ENCODE data around the gene ZFHX3. TPM values are rescaled to one million over a fixed set of nuclear protein-coding genes. Genes with fewer than 3 reads are reported as not detected.

Gene ZFHX3
- total RNA-seq, 1 donor = 2.6 TPM

DNA sequence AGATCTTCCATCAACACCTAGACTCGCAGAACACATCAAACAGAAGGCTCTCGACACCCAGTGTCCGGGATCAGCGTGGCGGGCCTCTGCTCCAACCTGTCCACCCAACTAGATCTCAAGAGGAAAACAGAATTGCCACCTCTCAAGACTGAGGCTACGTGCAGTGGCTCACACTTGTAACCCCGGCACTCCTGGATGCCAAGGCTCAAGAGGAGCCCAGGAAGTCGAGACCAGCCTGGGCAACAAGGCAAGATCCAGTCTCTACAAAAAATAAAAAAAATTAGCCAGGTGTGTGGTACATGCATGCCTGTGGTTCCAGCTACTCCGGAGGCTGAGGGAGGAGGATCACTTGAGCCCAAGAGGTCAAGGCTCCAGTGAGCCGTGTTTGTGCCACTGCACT lies 132.6 kb downstream of the ZFHX3 start:
- Histone ChIP-seq H3K9me3 (ENCODE audit: low read depth, low read length) (no peaks in the 10 kb centered on the region), H3K4me3 (ENCODE audit: low read length) (no peak overlapping the region), H3K27me3 (ENCODE audit: insufficient read depth, low read length) (no peaks in the 10 kb centered on the region), H3K4me1 (ENCODE audit: insufficient read depth, low read length) (no peaks in the 10 kb centered on the region)

DNA sequence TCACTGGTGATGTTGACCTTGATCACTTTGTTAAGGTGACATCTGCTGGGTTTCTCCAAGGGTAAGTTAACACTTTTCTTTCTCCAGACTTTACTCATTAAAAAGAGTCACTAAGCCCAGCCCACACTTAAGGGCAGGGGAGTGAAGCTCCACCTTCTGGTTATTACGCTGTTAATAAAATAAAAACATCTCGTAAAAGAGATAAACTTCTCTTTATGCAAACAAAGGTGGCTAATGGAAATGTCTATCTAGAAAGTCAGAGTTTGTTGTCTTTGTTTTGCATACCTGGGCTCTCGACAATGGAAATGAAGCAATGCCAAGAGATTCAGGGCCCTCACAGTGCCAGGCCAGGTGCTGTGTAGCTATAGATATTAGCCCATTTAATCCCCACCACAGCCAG lies 134.4 kb downstream of the ZFHX3 start:
- Histone ChIP-seq H3K4me3 (ENCODE audit: low read length) (no peak overlapping the region), H3K4me1 (ENCODE audit: insufficient read depth, low read length) (peaks cover under 1% of the 10 kb centered on the region), H3K27me3 (ENCODE audit: insufficient read depth, low read length) (no peaks in the 10 kb centered on the region), H3K9me3 (ENCODE audit: low read depth, low read length) (no peaks in the 10 kb centered on the region)

DNA sequence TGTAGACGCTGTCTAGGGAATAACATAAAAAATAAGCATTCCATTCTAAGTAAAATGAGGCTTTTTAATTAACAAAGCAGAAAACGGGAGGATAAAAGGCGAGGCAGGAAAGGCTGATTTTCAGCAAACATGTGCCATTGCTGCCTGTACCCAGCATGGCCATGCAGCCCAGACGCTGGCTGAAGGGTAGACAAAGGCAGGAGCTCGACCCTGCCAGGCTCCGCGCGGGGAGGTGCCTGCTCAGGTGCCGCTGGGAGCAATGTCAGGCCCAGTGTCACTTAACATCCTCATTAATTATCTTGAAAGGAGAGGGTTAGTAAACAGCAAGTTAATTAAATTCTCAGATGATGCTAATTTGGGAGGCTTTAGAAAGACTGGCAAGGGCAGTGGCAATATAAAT lies 136.0 kb downstream of the ZFHX3 start:
- Histone ChIP-seq H3K9me3 (ENCODE audit: low read depth, low read length) (no peaks in the 10 kb centered on the region), H3K4me3 (ENCODE audit: low read length) (no peak overlapping the region), H3K27me3 (ENCODE audit: insufficient read depth, low read length) (no peaks in the 10 kb centered on the region), H3K4me1 (ENCODE audit: insufficient read depth, low read length) (peaks cover 7% of the 10 kb centered on the region)

- no peak overlapping the region for H3K4me3 ChIP-seq (ENCODE audit: low read length)
- no peaks in the 10 kb centered on the region for H3K9me3 ChIP-seq (ENCODE audit: low read depth, low read length)
- H3K4me1 ChIP-seq (ENCODE audit: insufficient read depth, low read length) = peaks cover 7% of the 10 kb centered on the region
- no peaks in the 10 kb centered on the region for H3K27me3 ChIP-seq (ENCODE audit: insufficient read depth, low read length)
Observed at GRCh38 chr16:72910875-72911274, 137.1 kb downstream of the ZFHX3 start.

GRCh38 chr16:72910381-72910780 lies 137.5 kb downstream of the ZFHX3 start:
- no peaks in the 10 kb centered on the region for H3K9me3 ChIP-seq (ENCODE audit: low read depth, low read length)
- H3K27me3 ChIP-seq (ENCODE audit: insufficient read depth, low read length) = no peaks in the 10 kb centered on the region
- H3K4me3 ChIP-seq (ENCODE audit: low read length) = no peak overlapping the region
- H3K4me1 ChIP-seq (ENCODE audit: insufficient read depth, low read length) = peaks cover 7% of the 10 kb centered on the region

DNA sequence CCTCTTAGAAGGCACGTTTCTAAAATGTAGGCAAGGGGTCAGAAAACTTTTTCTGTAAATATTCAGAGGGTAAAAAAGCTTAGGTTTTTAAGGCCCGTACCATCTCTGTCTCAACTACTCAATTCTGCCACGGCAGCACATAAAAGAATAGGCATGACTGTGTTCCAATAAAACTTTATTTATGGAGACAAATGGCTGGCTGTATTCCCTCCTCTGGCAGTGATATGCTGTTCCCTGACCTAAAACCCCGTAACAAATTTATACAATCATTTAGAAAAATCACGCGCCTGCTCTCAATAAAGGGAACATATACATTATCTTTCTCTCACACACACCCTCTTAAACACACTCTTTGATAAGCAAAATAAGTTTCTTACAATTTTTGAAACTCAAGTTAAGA lies 138.7 kb downstream of the ZFHX3 start:
- no peaks in the 10 kb centered on the region for H3K9me3 ChIP-seq (ENCODE audit: low read depth, low read length)
- peaks cover 7% of the 10 kb centered on the region for H3K4me1 ChIP-seq (ENCODE audit: insufficient read depth, low read length)
- no peaks in the 10 kb centered on the region for H3K27me3 ChIP-seq (ENCODE audit: insufficient read depth, low read length)
- no peak overlapping the region for H3K4me3 ChIP-seq (ENCODE audit: low read length)

- H3K4me1 ChIP-seq (ENCODE audit: insufficient read depth, low read length) = peaks cover 7% of the 10 kb centered on the region
- no peaks in the 10 kb centered on the region for H3K9me3 ChIP-seq (ENCODE audit: low read depth, low read length)
- H3K4me3 ChIP-seq (ENCODE audit: low read length) = no peak overlapping the region
- H3K27me3 ChIP-seq (ENCODE audit: insufficient read depth, low read length) = no peaks in the 10 kb centered on the region
Observed at GRCh38 chr16:72908362-72909167, 139.4 kb downstream of the ZFHX3 start.

- Histone ChIP-seq H3K27me3 (ENCODE audit: insufficient read depth, low read length) (no peaks in the 10 kb centered on the region), H3K4me3 (ENCODE audit: low read length) (no peak overlapping the region), H3K9me3 (ENCODE audit: low read depth, low read length) (no peaks in the 10 kb centered on the region), H3K4me1 (ENCODE audit: insufficient read depth, low read length) (peaks cover 7% of the 10 kb centered on the region)
Observed at GRCh38 chr16:72905581-72905980, 142.3 kb downstream of the ZFHX3 start.

DNA sequence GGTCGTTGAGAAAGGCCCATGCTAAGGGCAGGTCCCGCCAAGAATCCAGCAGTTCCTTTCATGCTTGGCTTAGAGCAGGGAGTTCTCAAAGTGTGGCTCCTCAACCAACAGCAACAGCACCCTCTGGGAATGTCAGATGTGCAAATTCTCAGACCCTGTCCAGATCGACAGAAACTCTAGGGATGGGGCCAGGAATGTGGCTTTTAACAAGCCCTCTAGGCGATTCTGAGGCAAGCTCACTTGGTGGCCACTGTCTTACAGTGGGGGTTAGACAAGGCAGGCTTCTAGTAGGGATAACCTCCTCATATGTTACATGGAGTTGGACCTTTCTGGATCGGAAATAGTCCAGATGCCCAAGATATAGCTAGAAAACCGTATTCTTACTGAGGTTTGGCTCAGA lies 144.8 kb downstream of the ZFHX3 start:
- no peaks in the 10 kb centered on the region for H3K9me3 ChIP-seq (ENCODE audit: low read depth, low read length)
- H3K27me3 ChIP-seq (ENCODE audit: insufficient read depth, low read length) = no peaks in the 10 kb centered on the region
- no peak overlapping the region for H3K4me3 ChIP-seq (ENCODE audit: low read length)
- peaks cover 8% of the 10 kb centered on the region for H3K4me1 ChIP-seq (ENCODE audit: insufficient read depth, low read length)

- peaks cover 7% of the 10 kb centered on the region for H3K4me1 ChIP-seq (ENCODE audit: insufficient read depth, low read length)
- no peak overlapping the region for H3K4me3 ChIP-seq (ENCODE audit: low read length)
- no peaks in the 10 kb centered on the region for H3K9me3 ChIP-seq (ENCODE audit: low read depth, low read length)
- no peaks in the 10 kb centered on the region for H3K27me3 ChIP-seq (ENCODE audit: insufficient read depth, low read length)
Observed at GRCh38 chr16:72902206-72902605, 145.7 kb downstream of the ZFHX3 start.

DNA sequence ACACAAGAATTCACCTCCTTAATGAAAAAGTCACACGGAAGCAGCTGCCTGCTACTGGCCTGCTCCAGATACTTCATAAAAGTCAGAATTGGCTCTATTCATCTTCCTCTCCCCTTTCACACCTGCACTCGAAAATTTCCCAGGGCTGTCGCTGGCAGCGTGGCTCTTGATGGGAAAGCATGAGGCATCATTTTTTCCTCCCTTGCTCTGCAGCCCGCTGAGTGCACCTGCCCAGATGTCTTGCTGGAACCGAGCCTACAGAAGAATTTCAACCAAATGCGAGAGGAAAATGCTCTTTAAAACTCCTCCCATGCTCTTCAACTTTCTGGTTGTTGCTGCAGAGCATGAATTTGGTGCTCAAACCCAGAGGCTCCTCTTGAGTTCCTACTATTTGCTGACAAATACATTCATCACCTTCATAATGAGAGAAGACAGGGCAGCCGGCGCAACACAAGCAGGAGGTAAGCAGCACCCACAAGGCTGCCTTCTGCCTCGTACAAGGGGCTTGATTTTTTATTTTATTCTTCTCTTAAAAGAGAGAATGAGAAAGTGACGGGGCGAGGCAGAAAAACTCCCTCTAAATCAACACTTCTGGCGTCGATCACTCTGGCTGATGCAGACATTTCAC lies 146.8 kb downstream of the ZFHX3 start:
- Histone ChIP-seq H3K9me3 (ENCODE audit: low read depth, low read length) (no peaks in the 10 kb centered on the region), H3K4me3 (ENCODE audit: low read length) (no peak overlapping the region), H3K4me1 (ENCODE audit: insufficient read depth, low read length) (peaks cover 7% of the 10 kb centered on the region), H3K27me3 (ENCODE audit: insufficient read depth, low read length) (no peaks in the 10 kb centered on the region)

DNA sequence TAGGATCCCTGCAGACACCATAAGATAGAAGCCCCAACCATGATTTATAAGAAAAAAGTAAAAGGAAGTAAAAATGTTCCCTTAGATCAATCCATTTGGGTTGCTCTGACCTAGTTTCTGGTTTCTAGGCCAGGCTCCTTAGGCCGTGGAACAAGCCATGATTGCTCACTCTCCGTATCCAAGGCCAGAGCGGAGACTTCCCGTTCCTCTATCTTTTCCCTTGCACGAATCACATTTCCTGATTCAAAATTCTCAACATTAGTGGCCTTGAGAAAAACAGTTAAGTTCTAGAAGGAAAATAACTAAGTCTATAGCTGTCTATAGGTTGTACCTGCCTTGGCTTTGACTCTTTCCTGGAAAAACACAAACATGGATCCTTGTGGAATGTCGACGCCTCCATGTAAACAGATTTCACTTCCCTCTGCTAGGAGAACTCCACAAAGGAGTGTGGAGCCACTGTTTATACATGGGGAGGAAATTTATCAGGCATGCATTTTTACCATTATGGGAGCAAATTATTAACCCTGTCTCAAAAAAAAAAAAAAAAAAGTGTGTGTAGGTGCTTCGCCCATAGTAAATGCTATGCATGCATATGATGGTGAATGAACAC lies 149.6 kb downstream of the ZFHX3 start:
- H3K4me1 ChIP-seq (ENCODE audit: insufficient read depth, low read length) = peaks cover 7% of the 10 kb centered on the region
- no peak overlapping the region for H3K4me3 ChIP-seq (ENCODE audit: low read length)
- H3K27me3 ChIP-seq (ENCODE audit: insufficient read depth, low read length) = no peaks in the 10 kb centered on the region
- H3K9me3 ChIP-seq (ENCODE audit: low read depth, low read length) = no peaks in the 10 kb centered on the region

GRCh38 chr16:72897707-72898106 lies 150.2 kb downstream of the ZFHX3 start:
- no peaks in the 10 kb centered on the region for H3K27me3 ChIP-seq (ENCODE audit: insufficient read depth, low read length)

DNA sequence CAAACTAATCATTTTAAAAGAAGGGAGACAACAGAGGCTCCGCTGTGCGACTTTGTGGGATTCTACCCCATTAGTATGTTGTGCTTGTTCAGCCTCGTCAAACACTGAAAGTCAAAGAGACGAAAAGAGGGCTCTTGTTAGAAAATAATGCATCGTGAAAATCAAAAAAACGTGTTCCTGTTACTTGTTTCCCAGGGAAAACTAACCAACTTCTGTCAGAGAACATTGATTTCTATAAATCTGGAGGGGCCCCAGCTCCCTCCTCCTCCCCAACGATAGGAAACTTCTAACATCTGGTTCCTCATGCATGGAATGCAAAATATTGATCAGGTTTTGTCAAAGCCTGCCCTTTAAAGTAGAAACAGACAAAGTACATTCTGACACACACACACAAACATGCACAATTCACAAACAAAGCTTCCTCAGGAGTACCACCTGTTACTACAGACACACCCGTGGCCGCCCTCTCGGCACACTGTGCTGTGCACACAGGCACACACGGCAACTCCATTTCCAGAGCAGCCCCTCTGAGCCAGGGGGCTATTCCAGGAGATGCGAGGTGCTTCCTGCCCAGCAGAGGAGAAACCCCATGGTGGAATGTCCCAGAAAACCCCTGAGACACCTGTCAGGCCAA lies 151.3 kb downstream of the ZFHX3 start:
- H3K4me1 ChIP-seq (ENCODE audit: insufficient read depth, low read length) = peaks cover 7% of the 10 kb centered on the region
- H3K9me3 ChIP-seq (ENCODE audit: low read depth, low read length) = no peaks in the 10 kb centered on the region
- H3K27me3 ChIP-seq (ENCODE audit: insufficient read depth, low read length) = no peaks in the 10 kb centered on the region
- no peak overlapping the region for H3K4me3 ChIP-seq (ENCODE audit: low read length)

More at GRCh38 chr16:72897707-72898106, 150.2 kb downstream of the ZFHX3 start:
- H3K9me3 ChIP-seq (ENCODE audit: low read depth, low read length) = no peaks in the 10 kb centered on the region
- no peak overlapping the region for H3K4me3 ChIP-seq (ENCODE audit: low read length)
- peaks cover 7% of the 10 kb centered on the region for H3K4me1 ChIP-seq (ENCODE audit: insufficient read depth, low read length)

GRCh38 chr16:72895951-72896350 lies 152.0 kb downstream of the ZFHX3 start:
- Histone ChIP-seq H3K9me3 (ENCODE audit: low read depth, low read length) (no peaks in the 10 kb centered on the region), H3K4me3 (ENCODE audit: low read length) (no peak overlapping the region), H3K27me3 (ENCODE audit: insufficient read depth, low read length) (no peaks in the 10 kb centered on the region), H3K4me1 (ENCODE audit: insufficient read depth, low read length) (peaks cover 7% of the 10 kb centered on the region)
